Mesenteric fat pad (tissue), 1 donor: Measurements from ENCODE around the gene ZNF77. TPM values are rescaled to one million over a fixed set of nuclear protein-coding genes. Genes with fewer than 3 reads are reported as not detected.
"Not testable (repeated sequence)": the region's sequence is repeated elsewhere in the genome, so short reads cannot be mapped to it uniquely, and the experiment has no call there.

Experiments
- DNase-seq: peaks from one replicate; pipeline ENCODE4 v3.0.0-alpha.2; 2020; ENCODE audit warnings: low spot score
- long read RNA-seq: library from polyadenylated mRNA; unstranded; transcript quantifications from one replicate; pipeline ENCODE4 v2.0.0, GENCODE V29; 2020
- total RNA-seq: library from RNA; stranded (reverse); fragmentation: NEBNext Ultra II Directional; extraction: Animal tissue kit (Norgen Biotek cat#: 25700); gene quantifications from one replicate; pipeline ENCODE4 v1.2.1, GENCODE V29; 2021
- donor health status: DM: yes; HTN: yes; CAD: no.

The ZNF77 gene
- total RNA-seq: 3.1 TPM
- long read RNA-seq, partial matches to known transcripts: 0 of 2 reads
- long read RNA-seq, other reads (novel, unspliced or antisense): 1 of 2 reads

DNA sequence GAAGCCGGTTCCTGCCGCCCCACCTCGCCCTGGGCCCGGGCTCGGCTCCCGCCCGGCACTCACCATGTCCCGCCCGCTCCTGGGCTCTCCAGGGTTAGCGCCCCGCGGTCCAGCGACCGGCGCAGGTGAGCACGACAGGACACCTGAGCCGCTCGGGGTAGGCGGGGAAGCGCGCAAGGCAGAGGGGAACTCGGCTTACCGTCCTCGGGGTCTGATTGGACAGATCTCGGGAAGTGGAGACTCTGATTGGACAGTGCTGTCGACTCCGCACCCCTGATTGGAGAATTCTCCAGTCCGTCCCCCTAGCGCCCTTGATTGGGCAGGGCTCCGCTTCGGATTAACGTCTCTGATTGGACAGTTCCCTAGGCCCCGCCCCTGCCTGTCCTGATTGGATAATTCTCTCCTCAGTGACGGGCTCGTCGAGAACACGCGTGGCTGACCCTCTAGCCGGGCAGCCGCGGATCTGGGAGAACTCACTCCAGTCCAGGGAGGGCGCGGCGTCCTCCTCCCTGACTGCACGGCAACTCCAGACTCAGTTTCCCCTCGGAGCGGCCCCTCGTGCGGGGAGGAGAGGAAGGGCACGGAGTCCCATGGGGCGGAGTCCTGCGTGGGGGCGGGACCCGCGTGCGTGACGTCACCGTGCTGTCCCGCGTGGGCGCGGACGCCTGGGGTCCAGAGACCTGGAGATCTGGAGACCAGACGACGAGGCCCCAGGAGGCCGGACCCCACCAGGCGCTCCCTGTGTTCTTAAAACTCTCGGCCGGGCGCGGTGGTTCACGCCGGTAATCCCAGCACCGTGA, at the start of gene ZNF77:
Gene ZNF77, minus strand, starts transcription at position 197 of the 800 bp plus-strand sequence. Its CDS starts 131 bp downstream, at position 66.
- peak; percentile 99 for DNase-seq

- no peak for DNase-seq
Measured at GRCh38 chr19:2993579-2993978, 48.8 kb upstream of the ZNF77 start.

- DNase-seq: no peak
Measured at GRCh38 chr19:2992958-2993357, 48.2 kb upstream of the ZNF77 start.

DNA sequence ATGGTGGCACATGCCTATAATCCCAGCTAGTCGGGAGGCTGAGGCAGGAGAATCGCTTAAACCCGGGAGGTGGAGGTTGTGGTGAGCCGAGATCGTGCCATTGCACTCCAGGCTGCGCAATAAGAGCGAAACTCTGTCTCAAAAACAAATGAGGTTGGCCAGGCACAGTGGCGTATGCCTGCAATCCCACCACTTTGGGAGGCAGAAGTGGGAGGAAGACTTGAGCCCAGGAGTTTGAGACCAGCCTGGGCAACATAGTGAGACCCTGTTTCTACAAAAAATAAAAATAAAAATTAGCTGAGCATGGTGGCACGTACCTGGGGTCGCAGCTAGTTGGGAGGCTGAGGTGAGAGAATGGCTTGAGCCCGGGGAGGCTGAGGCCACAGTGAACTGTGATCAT, 47.6 kb upstream of the ZNF77 start:
- DNase-seq: not testable (repeated sequence)

DNA sequence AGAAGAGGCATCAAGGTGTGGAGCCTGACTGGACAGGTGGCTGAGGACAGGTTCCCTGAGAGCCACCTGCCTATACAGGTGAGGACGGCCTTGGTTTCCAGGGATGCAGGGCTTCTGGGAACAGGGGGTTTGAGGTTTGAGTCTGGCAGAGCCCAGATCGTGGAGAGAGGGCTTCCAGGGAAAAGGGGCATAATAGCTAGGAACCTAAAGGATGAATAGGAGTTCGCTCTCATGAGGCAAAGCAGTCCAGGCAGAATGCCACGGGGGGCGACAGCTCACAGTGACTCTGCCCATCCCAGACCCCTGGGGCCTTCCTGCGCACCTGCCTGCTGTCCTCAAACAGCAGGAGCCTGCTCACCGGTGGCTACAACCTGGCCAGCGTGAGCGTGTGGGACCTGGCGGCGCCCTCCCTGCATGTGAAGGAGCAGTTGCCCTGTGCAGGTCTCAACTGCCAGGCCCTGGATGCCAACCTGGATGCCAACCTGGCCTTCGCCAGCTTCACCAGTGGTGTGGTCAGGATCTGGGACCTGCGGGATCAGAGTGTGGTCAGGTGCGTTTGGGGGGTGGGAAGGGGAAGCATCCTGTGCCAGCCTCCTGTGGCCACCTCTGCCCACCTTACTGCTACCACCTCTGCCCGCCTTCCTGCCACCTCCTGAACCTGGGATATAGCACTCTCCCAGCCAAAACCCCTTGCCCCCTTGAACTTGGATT, 44.6 kb upstream of the ZNF77 start:
- no peak for DNase-seq

DNA sequence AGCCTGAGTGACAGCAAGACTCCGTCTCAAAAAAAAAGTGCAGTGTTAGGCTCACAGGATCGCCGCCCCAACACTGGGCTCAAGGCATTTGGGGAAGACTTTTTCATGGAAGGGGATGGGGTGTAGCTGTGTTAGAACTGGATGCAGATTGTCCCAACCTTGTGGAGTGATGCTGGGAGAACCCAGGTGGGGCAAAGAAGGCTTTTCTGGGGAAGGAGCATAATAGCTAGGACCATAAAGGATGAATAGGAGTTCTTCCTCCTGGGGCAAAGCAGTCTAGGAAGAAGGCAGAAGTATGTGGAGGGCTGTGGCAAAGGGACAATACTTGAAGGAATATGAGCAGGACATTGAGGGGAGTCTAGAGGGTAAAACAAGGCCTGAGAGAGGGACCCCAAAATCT, 43.8 kb upstream of the ZNF77 start:
- DNase-seq: no peak

DNA sequence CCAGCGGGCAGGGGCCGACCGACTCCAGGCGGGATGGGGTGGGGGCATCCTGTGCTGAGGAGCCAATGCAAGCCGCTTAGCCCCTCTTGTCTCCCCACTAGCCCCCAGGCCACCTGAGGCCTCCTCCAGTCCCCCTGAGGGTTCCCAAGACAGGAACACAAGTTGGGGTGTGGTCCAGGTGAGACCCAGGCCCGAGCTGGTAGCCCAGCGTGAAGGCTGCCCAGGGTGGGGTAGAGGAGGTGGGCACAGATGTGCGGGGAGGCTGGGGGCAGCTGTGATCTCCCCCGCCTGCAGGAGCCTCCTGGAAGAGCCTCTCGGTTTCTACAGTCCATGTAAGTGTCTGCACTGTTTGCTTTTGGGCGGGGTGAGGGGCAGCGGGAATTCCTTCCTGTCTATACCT, 43.0 kb upstream of the ZNF77 start:
- DNase-seq: no peak

- DNase-seq: no peak
Measured at GRCh38 chr19:2986951-2987524, 42.3 kb upstream of the ZNF77 start.

DNA sequence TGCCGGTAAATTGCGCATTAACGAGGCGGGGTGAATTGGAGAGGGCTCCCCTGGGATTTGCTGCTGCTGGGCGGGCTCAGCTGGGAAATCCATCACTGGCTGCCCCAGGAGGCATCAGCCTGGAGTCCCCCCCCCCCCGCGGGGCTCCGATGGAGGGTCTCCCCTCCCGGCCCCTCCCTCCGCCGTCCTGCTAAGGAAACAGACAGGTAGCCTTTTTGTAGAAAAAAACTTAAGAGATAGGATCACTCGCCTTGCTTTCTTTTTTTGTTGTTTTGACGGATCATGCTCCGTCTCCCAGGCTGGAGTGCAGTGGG, 39.4 kb upstream of the ZNF77 start:
- DNase-seq: no peak

GRCh38 chr19:2983351-2984214, 38.8 kb upstream of the ZNF77 start:
- peak; percentile 92 for DNase-seq

- DNase-seq: peak; percentile 92
Measured at GRCh38 chr19:2982983-2983350, 38.2 kb upstream of the ZNF77 start.

DNA sequence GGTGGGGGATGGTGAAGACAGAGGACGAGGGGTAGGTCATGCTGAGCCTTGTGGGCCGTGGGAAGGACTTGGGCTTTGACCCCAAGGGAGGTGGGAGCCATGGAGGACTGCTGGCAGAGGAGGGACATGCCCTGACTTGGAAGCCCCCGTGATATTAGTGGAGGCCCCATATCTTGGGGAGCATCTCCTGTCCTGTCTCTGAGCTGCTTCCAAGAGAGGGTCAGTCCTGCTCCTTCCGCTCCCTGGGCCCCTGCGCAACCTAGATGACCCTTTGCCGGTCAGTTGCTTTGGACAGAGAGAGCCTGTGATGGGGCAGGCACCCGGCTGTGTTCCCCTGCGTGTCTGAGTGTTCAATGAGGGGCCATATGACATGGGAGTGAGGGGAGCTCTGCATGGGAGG, 37.8 kb upstream of the ZNF77 start:
- no peak for DNase-seq

DNA sequence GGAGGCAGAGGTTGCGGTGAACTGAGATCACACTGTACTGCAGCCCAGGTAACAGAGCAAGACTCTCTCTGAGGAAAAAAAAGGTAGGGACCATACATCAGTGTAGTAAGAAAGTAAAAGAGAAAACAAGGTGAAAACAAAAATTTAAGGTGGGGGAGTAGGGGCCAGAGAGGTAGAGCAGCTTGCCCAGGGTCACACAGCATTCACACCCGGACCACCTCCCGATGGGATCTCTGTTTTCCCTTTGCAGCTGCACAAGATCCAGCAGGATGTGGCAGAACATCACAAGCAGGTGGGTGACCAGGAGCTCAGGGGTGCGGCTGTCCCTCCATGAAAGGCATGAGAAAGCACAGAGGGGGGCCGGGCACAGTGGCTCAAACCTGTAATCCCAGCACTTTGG, 37.1 kb upstream of the ZNF77 start:
- DNase-seq: no peak

DNA sequence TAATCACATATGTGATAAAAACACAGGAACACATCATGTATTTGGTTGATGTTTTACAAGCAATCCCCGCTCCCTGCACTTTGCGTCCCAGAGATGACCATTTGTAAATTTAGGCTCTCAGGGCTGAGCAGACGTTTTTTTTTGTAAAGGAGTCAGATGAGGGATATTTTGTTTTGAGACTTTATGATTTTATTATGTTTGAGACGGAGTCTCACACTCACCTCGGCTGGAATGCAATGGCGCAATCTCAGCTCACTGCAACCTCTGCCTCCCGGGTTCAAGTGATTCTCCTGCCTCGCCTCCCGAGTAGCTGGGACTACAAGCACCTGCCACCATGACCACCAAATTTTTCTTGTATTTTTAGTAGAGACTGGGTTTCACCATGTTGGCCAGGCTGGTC, 34.0 kb upstream of the ZNF77 start:
- DNase-seq: no peak

GRCh38 chr19:2978166-2978767, 33.5 kb upstream of the ZNF77 start:
- DNase-seq: no peak

- DNase-seq: no peak
Measured at GRCh38 chr19:2977746-2978138, 33.0 kb upstream of the ZNF77 start.

GRCh38 chr19:2977001-2977745, 32.4 kb upstream of the ZNF77 start, which contains the start of gene TLE6:
Gene TLE6, plus strand, starts transcription at chr19:2977564. Its CDS starts 670 bp downstream, at chr19:2978234.
- DNase-seq: peak; percentile 97

DNA sequence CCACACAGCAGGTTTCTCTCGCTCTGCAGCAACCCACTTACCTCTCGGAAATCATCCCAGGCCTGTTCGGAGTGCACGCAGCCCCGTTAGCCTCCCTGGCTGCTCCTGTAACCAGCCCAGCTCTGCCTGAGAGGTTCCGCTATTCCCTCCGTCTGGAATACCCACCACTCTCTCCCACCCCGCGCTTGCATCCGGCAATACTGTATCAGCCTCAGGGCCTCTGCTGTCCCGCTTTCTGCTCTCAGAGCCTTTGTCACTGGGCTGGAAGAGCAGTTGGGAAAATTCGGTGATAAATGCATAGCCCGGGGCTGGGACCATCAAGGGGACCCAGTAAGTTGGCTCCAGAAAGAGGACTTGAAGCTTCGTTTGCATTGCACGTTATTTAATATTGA, 31.8 kb upstream of the ZNF77 start:
- no peak for DNase-seq

- DNase-seq: no peak
Measured at GRCh38 chr19:2974342-2975041, 29.7 kb upstream of the ZNF77 start.

DNA sequence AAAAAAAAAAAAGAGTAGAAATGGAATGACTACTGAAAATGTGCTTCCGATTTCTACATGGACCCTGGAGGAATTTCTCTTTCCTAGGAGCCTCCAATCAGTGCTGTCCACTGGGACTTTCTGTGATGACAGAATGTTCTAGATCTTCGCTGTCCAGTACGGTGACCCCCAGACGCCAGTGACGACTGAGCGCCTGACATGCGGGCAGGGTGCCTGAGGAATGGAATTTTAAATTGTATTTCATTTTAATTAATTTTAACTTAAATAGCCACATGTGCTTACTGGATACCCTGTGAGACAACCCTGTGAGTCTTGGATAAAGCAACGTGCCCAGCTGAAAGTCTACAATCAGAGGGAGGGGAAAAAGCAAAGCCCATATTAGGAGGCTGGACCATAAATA, 28.5 kb upstream of the ZNF77 start:
- DNase-seq: no peak
